Spleen (tissue), 7 donors: ENCODE results near the gene SMIM23.

Source experiments
- CTCF ChIP-seq, 11 experiments: fragments of 200-600 bp in 7 of 11; fragments of 450-650 bp in 4 of 11; sonication (generic) in 4 of 11; IDR thresholded peaks in 8 of 11; conservative IDR thresholded peaks in 3 of 11; 1 replicate in 7 of 11; 2 replicates in 4 of 11; pipeline versions ENCODE4 v1.4.0 to v1.8.0; 2016 to 2021; ENCODE audit warnings: antibody characterized with exemption in 11 of 11, inconsistent platforms in 4 of 11, mild to moderate bottlenecking in 1 of 11
- POLR2A ChIP-seq, 3 donors: fragments of 450-650 bp; IDR thresholded peaks; one replicate each; pipeline ENCODE4 v1.5.1; 2017; ENCODE audit warnings: antibody characterized with exemption in 3 of 3, mild to moderate bottlenecking in 1 of 3
- POLR2AphosphoS5 ChIP-seq, 3 donors: sonication (generic); formaldehyde crosslinking; IDR thresholded peaks; one replicate each; pipeline ENCODE4 v1.5.1; 2017; ENCODE audit warnings: antibody characterized with exemption in 3 of 3
- donor health status: DM: no; HTN: no; CAD: no; lungs with moderate emphysema.
- donor health status: DM: no; HTN: no; CAD: no.
- donor health status: DM: no; HTN: no; CAD: no.

GRCh38 chr5:171755354-171755821 is 30.2 kb upstream of the SMIM23 start:
- TF ChIP-seq CTCF (IDR thresholded peaks at IDR 0.05 in 8 of 11, conservative IDR thresholded peaks at IDR 0.05 in 3 of 11) (no peak), POLR2A (IDR thresholded peaks at IDR 0.05) (no peak), POLR2AphosphoS5 (IDR thresholded peaks at IDR 0.05) (no peak)
